ENCODE data around the gene SLCO3A1. TPM values are rescaled to one million over a fixed set of nuclear protein-coding genes. Genes with fewer than 3 reads are reported as not detected.

SLCO3A1 gene
- total RNA-seq, 1 experiment from 2014 or later: 9.1 TPM

DNA sequence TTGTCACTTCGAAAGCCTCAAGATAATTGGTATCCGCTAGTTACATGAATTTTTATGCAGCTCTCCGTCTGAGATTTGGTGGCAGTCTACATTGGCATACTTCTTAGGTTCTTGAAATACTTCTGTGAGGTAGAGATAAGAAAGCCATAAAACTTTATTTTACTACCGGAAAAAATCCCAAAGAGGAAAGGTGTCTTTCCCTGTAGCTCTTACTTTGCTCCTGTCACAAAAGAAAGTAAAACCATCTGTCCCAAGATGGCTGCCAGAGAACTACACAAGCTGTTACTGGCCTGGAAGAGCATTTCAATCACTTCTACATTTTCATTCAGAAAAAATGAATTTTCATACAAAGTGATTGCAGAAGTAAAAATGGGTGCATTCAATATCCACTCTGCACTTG lies 325.4 kb downstream of the SLCO3A1 start (continued):
- TF ChIP-seq, protein P1, sequence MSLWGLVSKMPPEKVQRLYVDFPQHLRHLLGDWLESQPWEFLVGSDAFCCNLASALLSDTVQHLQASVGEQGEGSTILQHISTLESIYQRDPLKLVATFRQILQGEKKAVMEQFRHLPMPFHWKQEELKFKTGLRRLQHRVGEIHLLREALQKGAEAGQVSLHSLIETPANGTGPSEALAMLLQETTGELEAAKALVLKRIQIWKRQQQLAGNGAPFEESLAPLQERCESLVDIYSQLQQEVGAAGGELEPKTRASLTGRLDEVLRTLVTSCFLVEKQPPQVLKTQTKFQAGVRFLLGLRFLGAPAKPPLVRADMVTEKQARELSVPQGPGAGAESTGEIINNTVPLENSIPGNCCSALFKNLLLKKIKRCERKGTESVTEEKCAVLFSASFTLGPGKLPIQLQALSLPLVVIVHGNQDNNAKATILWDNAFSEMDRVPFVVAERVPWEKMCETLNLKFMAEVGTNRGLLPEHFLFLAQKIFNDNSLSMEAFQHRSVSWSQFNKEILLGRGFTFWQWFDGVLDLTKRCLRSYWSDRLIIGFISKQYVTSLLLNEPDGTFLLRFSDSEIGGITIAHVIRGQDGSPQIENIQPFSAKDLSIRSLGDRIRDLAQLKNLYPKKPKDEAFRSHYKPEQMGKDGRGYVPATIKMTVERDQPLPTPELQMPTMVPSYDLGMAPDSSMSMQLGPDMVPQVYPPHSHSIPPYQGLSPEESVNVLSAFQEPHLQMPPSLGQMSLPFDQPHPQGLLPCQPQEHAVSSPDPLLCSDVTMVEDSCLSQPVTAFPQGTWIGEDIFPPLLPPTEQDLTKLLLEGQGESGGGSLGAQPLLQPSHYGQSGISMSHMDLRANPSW (CRISPR knock-in tag; conservative IDR thresholded peaks at IDR 0.05; ENCODE audit: low read depth): no peak
- TF ChIP-seq SMAD4 (CRISPR knock-in tag; IDR thresholded peaks at IDR 0.05): no peak
- TF ChIP-seq, protein P2, sequence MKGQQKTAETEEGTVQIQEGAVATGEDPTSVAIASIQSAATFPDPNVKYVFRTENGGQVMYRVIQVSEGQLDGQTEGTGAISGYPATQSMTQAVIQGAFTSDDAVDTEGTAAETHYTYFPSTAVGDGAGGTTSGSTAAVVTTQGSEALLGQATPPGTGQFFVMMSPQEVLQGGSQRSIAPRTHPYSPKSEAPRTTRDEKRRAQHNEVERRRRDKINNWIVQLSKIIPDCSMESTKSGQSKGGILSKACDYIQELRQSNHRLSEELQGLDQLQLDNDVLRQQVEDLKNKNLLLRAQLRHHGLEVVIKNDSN (CRISPR knock-in tag; IDR thresholded peaks at IDR 0.05): no peak
- TF ChIP-seq, protein P3, sequence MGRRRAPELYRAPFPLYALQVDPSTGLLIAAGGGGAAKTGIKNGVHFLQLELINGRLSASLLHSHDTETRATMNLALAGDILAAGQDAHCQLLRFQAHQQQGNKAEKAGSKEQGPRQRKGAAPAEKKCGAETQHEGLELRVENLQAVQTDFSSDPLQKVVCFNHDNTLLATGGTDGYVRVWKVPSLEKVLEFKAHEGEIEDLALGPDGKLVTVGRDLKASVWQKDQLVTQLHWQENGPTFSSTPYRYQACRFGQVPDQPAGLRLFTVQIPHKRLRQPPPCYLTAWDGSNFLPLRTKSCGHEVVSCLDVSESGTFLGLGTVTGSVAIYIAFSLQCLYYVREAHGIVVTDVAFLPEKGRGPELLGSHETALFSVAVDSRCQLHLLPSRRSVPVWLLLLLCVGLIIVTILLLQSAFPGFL (CRISPR knock-in tag; IDR thresholded peaks at IDR 0.05; ENCODE audit: borderline replicate concordance): no peak
- TF ChIP-seq ZNF317 (CRISPR knock-in tag; IDR thresholded peaks at IDR 0.05; ENCODE audit: borderline replicate concordance, low read depth): no peak
- no peak for TF ChIP-seq ZNF232 (CRISPR knock-in tag; IDR thresholded peaks at IDR 0.05)
- TF ChIP-seq RORB (CRISPR knock-in tag; IDR thresholded peaks at IDR 0.05): no peak
- no peak for TF ChIP-seq SOX15 (CRISPR knock-in tag; IDR thresholded peaks at IDR 0.05)
- no peak for TF ChIP-seq TCF7 (CRISPR knock-in tag; IDR thresholded peaks at IDR 0.05; ENCODE audit: low read depth)
- no peak for TF ChIP-seq ZNF138 (CRISPR knock-in tag; conservative IDR thresholded peaks at IDR 0.05)
- TF ChIP-seq RELA (CRISPR knock-in tag; IDR thresholded peaks at IDR 0.05; ENCODE audit: borderline replicate concordance): no peak
- TF ChIP-seq FOXP1 (CRISPR knock-in tag; IDR thresholded peaks at IDR 0.05; ENCODE audit: borderline replicate concordance): no peak
- TF ChIP-seq, protein P4, sequence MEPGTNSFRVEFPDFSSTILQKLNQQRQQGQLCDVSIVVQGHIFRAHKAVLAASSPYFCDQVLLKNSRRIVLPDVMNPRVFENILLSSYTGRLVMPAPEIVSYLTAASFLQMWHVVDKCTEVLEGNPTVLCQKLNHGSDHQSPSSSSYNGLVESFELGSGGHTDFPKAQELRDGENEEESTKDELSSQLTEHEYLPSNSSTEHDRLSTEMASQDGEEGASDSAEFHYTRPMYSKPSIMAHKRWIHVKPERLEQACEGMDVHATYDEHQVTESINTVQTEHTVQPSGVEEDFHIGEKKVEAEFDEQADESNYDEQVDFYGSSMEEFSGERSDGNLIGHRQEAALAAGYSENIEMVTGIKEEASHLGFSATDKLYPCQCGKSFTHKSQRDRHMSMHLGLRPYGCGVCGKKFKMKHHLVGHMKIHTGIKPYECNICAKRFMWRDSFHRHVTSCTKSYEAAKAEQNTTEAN (CRISPR knock-in tag; IDR thresholded peaks at IDR 0.05): no peak
- no peak for TF ChIP-seq NFYB (CRISPR knock-in tag; conservative IDR thresholded peaks at IDR 0.05; ENCODE audit: low read depth)
- TF ChIP-seq ZNF671 (CRISPR knock-in tag; IDR thresholded peaks at IDR 0.05): no peak

DNA sequence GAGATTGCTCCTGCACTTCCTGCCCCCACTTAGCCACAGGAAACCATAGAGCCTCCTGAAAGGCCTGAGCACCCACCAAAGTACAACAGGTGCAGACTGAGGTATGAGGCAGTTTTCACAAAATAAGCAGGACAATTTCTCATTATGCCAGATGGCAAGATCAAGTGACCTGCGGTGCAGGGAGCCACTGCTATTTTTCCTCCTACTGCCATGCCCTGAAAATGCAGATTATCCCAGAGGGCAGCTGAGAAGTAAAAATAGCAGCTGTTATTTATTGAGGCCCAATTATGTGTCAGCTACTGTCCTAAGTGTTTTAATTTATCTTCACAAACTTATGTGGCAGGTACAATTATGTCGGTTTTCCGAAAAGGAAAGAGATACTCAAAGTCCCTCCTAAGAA lies 330.6 kb downstream of the SLCO3A1 start:
- Mint-ChIP-seq H3K4me1 (no peaks in the 10 kb centered on the region), H3K27ac (no peak overlapping the region), H3K27me3 (ENCODE audit: low read depth) (no peaks in the 10 kb centered on the region), H3K36me3 (no peaks in the 10 kb centered on the region), H3K9me3 (no peaks in the 10 kb centered on the region), H3K4me3 (no peak overlapping the region)
- ATAC-seq (no peak), DNase-seq (ENCODE audit: low spot score) (no peak)
- ChIA-PET CTCF (no interaction called here), POLR2A (no interaction called here)
- TF ChIP-seq, protein P3 (CRISPR knock-in tag; IDR thresholded peaks at IDR 0.05; ENCODE audit: borderline replicate concordance): no peak
- TF ChIP-seq, protein P5, sequence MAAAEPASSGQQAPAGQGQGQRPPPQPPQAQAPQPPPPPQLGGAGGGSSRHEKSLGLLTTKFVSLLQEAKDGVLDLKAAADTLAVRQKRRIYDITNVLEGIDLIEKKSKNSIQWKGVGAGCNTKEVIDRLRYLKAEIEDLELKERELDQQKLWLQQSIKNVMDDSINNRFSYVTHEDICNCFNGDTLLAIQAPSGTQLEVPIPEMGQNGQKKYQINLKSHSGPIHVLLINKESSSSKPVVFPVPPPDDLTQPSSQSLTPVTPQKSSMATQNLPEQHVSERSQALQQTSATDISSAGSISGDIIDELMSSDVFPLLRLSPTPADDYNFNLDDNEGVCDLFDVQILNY (CRISPR knock-in tag; IDR thresholded peaks at IDR 0.05): no peak
